ENCODE data around the gene STK24.

DNA sequence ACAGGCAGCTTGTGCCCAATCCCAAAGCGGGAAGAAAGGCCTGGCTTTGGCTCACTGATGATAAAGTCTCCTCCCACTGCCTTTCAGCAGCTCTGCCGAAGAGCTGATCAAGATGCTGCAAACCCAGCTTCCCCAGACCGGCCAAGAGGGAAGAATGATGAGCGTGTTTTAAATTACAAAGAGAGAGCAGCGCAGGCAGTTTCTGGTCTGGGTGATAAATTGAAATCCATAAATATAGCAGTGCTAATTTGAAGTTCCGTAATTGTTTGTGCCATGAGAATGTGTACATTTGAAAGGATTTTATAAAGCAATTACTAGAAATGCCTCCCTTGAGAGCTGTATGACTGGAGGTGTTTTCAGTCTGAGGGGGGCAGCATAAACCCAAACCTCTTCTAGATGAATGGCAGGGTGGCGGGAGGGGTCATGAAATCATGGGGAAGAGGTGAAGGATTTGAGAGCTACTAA, 171.8 kb downstream of the STK24 start:
- TF ChIP-seq, protein P1, sequence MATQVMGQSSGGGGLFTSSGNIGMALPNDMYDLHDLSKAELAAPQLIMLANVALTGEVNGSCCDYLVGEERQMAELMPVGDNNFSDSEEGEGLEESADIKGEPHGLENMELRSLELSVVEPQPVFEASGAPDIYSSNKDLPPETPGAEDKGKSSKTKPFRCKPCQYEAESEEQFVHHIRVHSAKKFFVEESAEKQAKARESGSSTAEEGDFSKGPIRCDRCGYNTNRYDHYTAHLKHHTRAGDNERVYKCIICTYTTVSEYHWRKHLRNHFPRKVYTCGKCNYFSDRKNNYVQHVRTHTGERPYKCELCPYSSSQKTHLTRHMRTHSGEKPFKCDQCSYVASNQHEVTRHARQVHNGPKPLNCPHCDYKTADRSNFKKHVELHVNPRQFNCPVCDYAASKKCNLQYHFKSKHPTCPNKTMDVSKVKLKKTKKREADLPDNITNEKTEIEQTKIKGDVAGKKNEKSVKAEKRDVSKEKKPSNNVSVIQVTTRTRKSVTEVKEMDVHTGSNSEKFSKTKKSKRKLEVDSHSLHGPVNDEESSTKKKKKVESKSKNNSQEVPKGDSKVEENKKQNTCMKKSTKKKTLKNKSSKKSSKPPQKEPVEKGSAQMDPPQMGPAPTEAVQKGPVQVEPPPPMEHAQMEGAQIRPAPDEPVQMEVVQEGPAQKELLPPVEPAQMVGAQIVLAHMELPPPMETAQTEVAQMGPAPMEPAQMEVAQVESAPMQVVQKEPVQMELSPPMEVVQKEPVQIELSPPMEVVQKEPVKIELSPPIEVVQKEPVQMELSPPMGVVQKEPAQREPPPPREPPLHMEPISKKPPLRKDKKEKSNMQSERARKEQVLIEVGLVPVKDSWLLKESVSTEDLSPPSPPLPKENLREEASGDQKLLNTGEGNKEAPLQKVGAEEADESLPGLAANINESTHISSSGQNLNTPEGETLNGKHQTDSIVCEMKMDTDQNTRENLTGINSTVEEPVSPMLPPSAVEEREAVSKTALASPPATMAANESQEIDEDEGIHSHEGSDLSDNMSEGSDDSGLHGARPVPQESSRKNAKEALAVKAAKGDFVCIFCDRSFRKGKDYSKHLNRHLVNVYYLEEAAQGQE (IDR thresholded peaks at IDR 0.05; ENCODE audit: low read depth): no peak
- no peak for TF ChIP-seq ZBTB7A (IDR thresholded peaks at IDR 0.05; ENCODE audit: low read depth)
- TF ChIP-seq EP300 (IDR thresholded peaks at IDR 0.05; ENCODE audit: borderline replicate concordance): no peak
